Coronary artery (tissue), 2 donors: Measurements from ENCODE around the gene WIPF1.

Source experiments
- DNase-seq: peaks from one replicate; pipeline ENCODE4 v3.0.0-alpha.2; 2017; ENCODE audit warnings: low spot score
- H3K27ac ChIP-seq, 2 donors: fragments of 200-600 bp; sonication (generic); one replicate each; pipeline ENCODE4 v1.5.1; 2016 to 2019
- H3K4me3 ChIP-seq: fragments of 200-600 bp; sonication (generic); 2 replicates; pipeline ENCODE4 v1.5.1; 2016; ENCODE audit warnings: mild to moderate bottlenecking, moderate library complexity
- TF ChIP-seq, protein P1 (sequence below): fragments of 200-600 bp; sonication (generic); IDR thresholded peaks from one replicate; pipeline ENCODE4 v1.5.1; 2019; ENCODE audit warnings: antibody characterized with exemption

The WIPF1 gene

GRCh38 chr2:174546519-174547506 is 50.8 kb downstream of the WIPF1 start:
- Histone ChIP-seq H3K4me3 (no peak overlapping the region), H3K27ac (no peak overlapping the region)
- no peak for DNase-seq
- TF ChIP-seq, protein P1, sequence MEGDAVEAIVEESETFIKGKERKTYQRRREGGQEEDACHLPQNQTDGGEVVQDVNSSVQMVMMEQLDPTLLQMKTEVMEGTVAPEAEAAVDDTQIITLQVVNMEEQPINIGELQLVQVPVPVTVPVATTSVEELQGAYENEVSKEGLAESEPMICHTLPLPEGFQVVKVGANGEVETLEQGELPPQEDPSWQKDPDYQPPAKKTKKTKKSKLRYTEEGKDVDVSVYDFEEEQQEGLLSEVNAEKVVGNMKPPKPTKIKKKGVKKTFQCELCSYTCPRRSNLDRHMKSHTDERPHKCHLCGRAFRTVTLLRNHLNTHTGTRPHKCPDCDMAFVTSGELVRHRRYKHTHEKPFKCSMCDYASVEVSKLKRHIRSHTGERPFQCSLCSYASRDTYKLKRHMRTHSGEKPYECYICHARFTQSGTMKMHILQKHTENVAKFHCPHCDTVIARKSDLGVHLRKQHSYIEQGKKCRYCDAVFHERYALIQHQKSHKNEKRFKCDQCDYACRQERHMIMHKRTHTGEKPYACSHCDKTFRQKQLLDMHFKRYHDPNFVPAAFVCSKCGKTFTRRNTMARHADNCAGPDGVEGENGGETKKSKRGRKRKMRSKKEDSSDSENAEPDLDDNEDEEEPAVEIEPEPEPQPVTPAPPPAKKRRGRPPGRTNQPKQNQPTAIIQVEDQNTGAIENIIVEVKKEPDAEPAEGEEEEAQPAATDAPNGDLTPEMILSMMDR: no peak

- Histone ChIP-seq H3K4me3 (no peak overlapping the region), H3K27ac (no peak overlapping the region)
- no peak for DNase-seq
- TF ChIP-seq, protein P1: no peak
Measured at GRCh38 chr2:174545240-174545639, 52.4 kb downstream of the WIPF1 start.

GRCh38 chr2:174544802-174545201 is 52.8 kb downstream of the WIPF1 start:
- Histone ChIP-seq H3K27ac (no peak overlapping the region), H3K4me3 (no peak overlapping the region)
- TF ChIP-seq, protein P1: no peak
- no peak for DNase-seq

DNA sequence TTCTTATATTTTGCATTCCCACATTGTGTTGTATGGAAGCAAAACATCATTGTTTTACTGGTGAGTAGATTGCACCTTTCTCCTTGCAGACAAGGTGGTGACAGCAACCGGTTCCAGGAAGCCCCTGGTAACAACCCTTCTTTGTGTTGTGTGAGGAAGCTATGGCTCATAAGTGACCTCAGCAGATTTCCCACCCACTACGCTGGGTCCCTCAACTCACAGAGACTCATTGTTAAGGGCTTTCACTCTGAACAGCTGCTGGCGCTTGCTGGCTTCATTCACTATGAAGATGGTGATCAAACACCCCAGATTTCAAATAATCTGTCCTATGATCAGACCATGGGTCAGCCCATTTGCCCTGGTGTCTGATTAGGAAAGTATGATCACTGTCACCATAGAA is 53.4 kb downstream of the WIPF1 start:
- DNase-seq: no peak

GRCh38 chr2:174540893-174541292 is 56.7 kb downstream of the WIPF1 start:
- DNase-seq: no peak
- H3K27ac ChIP-seq: no peak overlapping the region
- TF ChIP-seq, protein P1: no peak
- H3K4me3 ChIP-seq: no peak overlapping the region

More for the DNA sequence above, 53.4 kb downstream of the WIPF1 start:
- TF ChIP-seq, protein P1: no peak
- H3K27ac ChIP-seq: no peak overlapping the region
- H3K4me3 ChIP-seq: no peak overlapping the region

- H3K4me3 ChIP-seq: no peak overlapping the region
- no peak for DNase-seq
- no peak overlapping the region for H3K27ac ChIP-seq
- TF ChIP-seq, protein P1: no peak
Measured at GRCh38 chr2:174535757-174536703, 61.6 kb downstream of the WIPF1 start.
